ENCODE measurements around the gene AKAP13. TPM values are rescaled to one million over a fixed set of nuclear protein-coding genes. Genes with fewer than 3 reads are reported as not detected.

The AKAP13 gene
- polyA plus RNA-seq, 3 donors = 47.9 to 99.7 (median 92.6) TPM

GRCh38 chr15:85772668-85773067 lies 392.3 kb downstream of the AKAP13 start:
- 93% methylated on average over 9 of the region's 9 CpGs for WGBS (ENCODE audit: insufficient coverage)
- H3K9ac ChIP-seq (ENCODE audit: insufficient read depth, low read length, poor library complexity, severe bottlenecking) = no peak overlapping the region
- Mint-ChIP-seq H3K36me3 (no peaks in the 10 kb centered on the region), H3K4me3 (no peak overlapping the region), H3K4me1 (peaks cover 6% of the 10 kb centered on the region), H3K9me3 (peaks cover 0 to 17% (median 9%) of the 10 kb centered on the region in 7 donors), H3K27ac (no peak overlapping the region), H3K27me3 (ENCODE audit: low read depth in 3 of 3) (peaks cover 0 to 4% (median 0%) of the 10 kb centered on the region in 3 donors)
- H3K4me1 ChIP-seq (ENCODE audit: control insufficient read depth in 1 of 2, insufficient read depth in 2 of 2, low read length in 2 of 2) = no peaks in the 10 kb centered on the region
- no peak for DNase-seq
- no peak overlapping the region for H3K4me2 ChIP-seq (replicated peaks; ENCODE audit: extremely low read depth, low read length, poor library complexity, severe bottlenecking)
- no peak for TF ChIP-seq CTCF (IDR thresholded peaks at IDR 0.05)
- peaks cover 0 to 17% of the 10 kb centered on the region in 2 donors for H3K9me3 ChIP-seq (replicated peaks in 1 of 2; ENCODE audit: control insufficient read depth in 1 of 2, insufficient read depth in 1 of 2, low read length in 2 of 2)
- no peak overlapping the region for H3K27ac ChIP-seq (ENCODE audit: low read depth in 1 of 2, low read length in 2 of 2)
- no peak overlapping the region for H3K4me3 ChIP-seq (replicated peaks in 1 of 3; ENCODE audit: low read depth in 2 of 3, low read length in 3 of 3)
- H2AFZ ChIP-seq (ENCODE audit: insufficient read depth, low read depth, low read length, poor library complexity, severe bottlenecking) = no peak overlapping the region
- H3K36me3 ChIP-seq (replicated peaks in 1 of 2; ENCODE audit: control insufficient read depth in 1 of 2, insufficient read depth in 2 of 2, low read length in 2 of 2) = no peaks in the 10 kb centered on the region
- H3K79me2 ChIP-seq (ENCODE audit: insufficient read depth, low read length) = no peaks in the 10 kb centered on the region
- no peaks in the 10 kb centered on the region for H3K27me3 ChIP-seq (ENCODE audit: control insufficient read depth in 2 of 2, insufficient read depth in 2 of 2, low read length in 2 of 2)
- H4K20me1 ChIP-seq (ENCODE audit: insufficient read depth, low read length) = no peaks in the 10 kb centered on the region
- intact Hi-C loops (cut with micrococcal nuclease) = no loop called here

- Mint-ChIP-seq H3K4me1 (peaks cover 6% of the 10 kb centered on the region), H3K9me3 (peaks cover 0 to 14% (median 9%) of the 10 kb centered on the region in 7 donors), H3K36me3 (no peaks in the 10 kb centered on the region), H3K27me3 (ENCODE audit: low read depth in 3 of 3) (peaks cover 0 to 4% (median 0%) of the 10 kb centered on the region in 3 donors), H3K27ac (no peak overlapping the region), H3K4me3 (no peak overlapping the region)
- peaks cover 0 to 14% of the 10 kb centered on the region in 2 donors for H3K9me3 ChIP-seq (replicated peaks in 1 of 2; ENCODE audit: control insufficient read depth in 1 of 2, insufficient read depth in 1 of 2, low read length in 2 of 2)
- no peak overlapping the region for H3K4me3 ChIP-seq (replicated peaks in 1 of 3; ENCODE audit: low read depth in 2 of 3, low read length in 3 of 3)
- intact Hi-C loops (cut with micrococcal nuclease) = no loop called here
- no peak overlapping the region for H2AFZ ChIP-seq (ENCODE audit: insufficient read depth, low read depth, low read length, poor library complexity, severe bottlenecking)
- WGBS (ENCODE audit: insufficient coverage) = 92% methylated on average over 6 of the region's 12 CpGs
- no peaks in the 10 kb centered on the region for H3K4me1 ChIP-seq (ENCODE audit: control insufficient read depth in 1 of 2, insufficient read depth in 2 of 2, low read length in 2 of 2)
- no peaks in the 10 kb centered on the region for H3K36me3 ChIP-seq (replicated peaks in 1 of 2; ENCODE audit: control insufficient read depth in 1 of 2, insufficient read depth in 2 of 2, low read length in 2 of 2)
- H3K9ac ChIP-seq (ENCODE audit: insufficient read depth, low read length, poor library complexity, severe bottlenecking) = no peak overlapping the region
- TF ChIP-seq CTCF (IDR thresholded peaks at IDR 0.05) = no peak
- H3K79me2 ChIP-seq (ENCODE audit: insufficient read depth, low read length) = no peaks in the 10 kb centered on the region
- H3K27ac ChIP-seq (ENCODE audit: low read depth in 1 of 2, low read length in 2 of 2) = no peak overlapping the region
- H3K4me2 ChIP-seq (replicated peaks; ENCODE audit: extremely low read depth, low read length, poor library complexity, severe bottlenecking) = no peak overlapping the region
- DNase-seq = no peak
- H3K27me3 ChIP-seq (ENCODE audit: control insufficient read depth in 2 of 2, insufficient read depth in 2 of 2, low read length in 2 of 2) = no peaks in the 10 kb centered on the region
- H4K20me1 ChIP-seq (ENCODE audit: insufficient read depth, low read length) = no peaks in the 10 kb centered on the region
Measured at GRCh38 chr15:85773249-85773648, 392.8 kb downstream of the AKAP13 start.
